ENCODE measurements around the gene CTNNA3.

The CTNNA3 gene

GRCh38 chr10:66292922-66293321, 1403.1 kb downstream of the CTNNA3 start:
- no peak for TF ChIP-seq CTCF (IDR thresholded peaks at IDR 0.05; ENCODE audit: control insufficient read depth, extremely low read depth, insufficient read depth)
- no peak overlapping the region for H3K4me3 ChIP-seq (ENCODE audit: low read depth, low read length)
- DNase-seq (ENCODE audit: low read depth), result no peak

GRCh38 chr10:66292456-66292855, 1403.5 kb downstream of the CTNNA3 start:
- no peak for TF ChIP-seq CTCF (IDR thresholded peaks at IDR 0.05; ENCODE audit: control insufficient read depth, extremely low read depth, insufficient read depth)
- no peak for DNase-seq (ENCODE audit: low read depth)
- no peak overlapping the region for H3K4me3 ChIP-seq (ENCODE audit: low read depth, low read length)

- TF ChIP-seq CTCF (IDR thresholded peaks at IDR 0.05; ENCODE audit: control insufficient read depth, extremely low read depth, insufficient read depth), result no peak
- no peak for DNase-seq (ENCODE audit: low read depth)
- no peak overlapping the region for H3K4me3 ChIP-seq (ENCODE audit: low read depth, low read length)
These were observed 1404.9 kb downstream of the CTNNA3 start for GRCh38 chr10:66291133-66291532.

- H3K4me3 ChIP-seq (ENCODE audit: low read depth, low read length), result no peak overlapping the region
- DNase-seq (ENCODE audit: low read depth), result no peak
- TF ChIP-seq CTCF (IDR thresholded peaks at IDR 0.05; ENCODE audit: control insufficient read depth, extremely low read depth, insufficient read depth), result no peak
These were observed 1411.4 kb downstream of the CTNNA3 start for GRCh38 chr10:66284621-66285020.

- DNase-seq (ENCODE audit: low read depth), result no peak
- no peak overlapping the region for H3K4me3 ChIP-seq (ENCODE audit: low read depth, low read length)
- TF ChIP-seq CTCF (IDR thresholded peaks at IDR 0.05; ENCODE audit: control insufficient read depth, extremely low read depth, insufficient read depth), result no peak
These were observed 1412.0 kb downstream of the CTNNA3 start for GRCh38 chr10:66283874-66284464.

GRCh38 chr10:66283064-66283463, 1412.9 kb downstream of the CTNNA3 start:
- no peak for DNase-seq (ENCODE audit: low read depth)
- no peak for TF ChIP-seq CTCF (IDR thresholded peaks at IDR 0.05; ENCODE audit: control insufficient read depth, extremely low read depth, insufficient read depth)
- H3K4me3 ChIP-seq (ENCODE audit: low read depth, low read length), result no peak overlapping the region

GRCh38 chr10:66281327-66281726, 1414.7 kb downstream of the CTNNA3 start:
- DNase-seq (ENCODE audit: low read depth), result no peak
- H3K4me3 ChIP-seq (ENCODE audit: low read depth, low read length), result no peak overlapping the region
- no peak for TF ChIP-seq CTCF (IDR thresholded peaks at IDR 0.05; ENCODE audit: control insufficient read depth, extremely low read depth, insufficient read depth)

Measured in LNCaP clone FGC (cell line).